Spleen (tissue), 11 donors: Measurements from ENCODE around the gene WDFY4. TPM values are rescaled to one million over a fixed set of nuclear protein-coding genes. Genes with fewer than 3 reads are reported as not detected.

Experiments used
- DNase-seq: peaks from one replicate; pipeline ENCODE4 v3.0.0-alpha.2; 2020
- H3K27ac ChIP-seq, 8 donors: fragments of 200-600 bp; sonication (generic) in 7 of 8; 1 replicate in 4 of 8; 2 replicates in 4 of 8; pipeline versions ENCODE4 v1.5.0 to v1.8.0; 2016 to 2021; ENCODE audit warnings: inconsistent platforms in 4 of 8, mild to moderate bottlenecking in 4 of 8, moderate library complexity in 1 of 8
- H3K27me3 ChIP-seq, 7 donors: fragments of 200-600 bp; sonication (generic) in 6 of 7; replicated peaks in 1 of 7; 1 replicate in 4 of 7; 2 replicates in 3 of 7; pipeline versions ENCODE4 v1.5.0 to v1.8.0; 2016 to 2021; ENCODE audit warnings: inconsistent platforms in 3 of 7, mild to moderate bottlenecking in 1 of 7
- H3K36me3 ChIP-seq, 6 donors: fragments of 200-600 bp; sonication (generic) in 5 of 6; 1 replicate in 4 of 6; 2 replicates in 2 of 6; pipeline versions ENCODE4 v1.5.0 to v1.8.0; 2016 to 2021; ENCODE audit warnings: inconsistent platforms in 2 of 6
- H3K4me1 ChIP-seq, 6 donors: fragments of 200-600 bp; sonication (generic) in 5 of 6; 1 replicate in 3 of 6; 2 replicates in 3 of 6; pipeline versions ENCODE4 v1.5.0 to v1.8.0; 2016 to 2021; ENCODE audit warnings: inconsistent platforms in 3 of 6
- H3K4me3 ChIP-seq, 8 donors: fragments of 200-600 bp; sonication (generic) in 7 of 8; 1 replicate in 4 of 8; 2 replicates in 4 of 8; pipeline versions ENCODE4 v1.5.0 to v1.8.0; 2016 to 2021; ENCODE audit warnings: inconsistent platforms in 4 of 8, mild to moderate bottlenecking in 4 of 8, moderate library complexity in 2 of 8
- H3K9me3 ChIP-seq, 8 donors: fragments of 200-600 bp; sonication (generic) in 7 of 8; 1 replicate in 4 of 8; 2 replicates in 4 of 8; pipeline versions ENCODE4 v1.5.0 to v1.8.0; 2016 to 2021; ENCODE audit warnings: inconsistent platforms in 4 of 8
- CTCF ChIP-seq, 11 experiments: fragments of 200-600 bp in 7 of 11; fragments of 450-650 bp in 4 of 11; sonication (generic) in 4 of 11; IDR thresholded peaks in 8 of 11; conservative IDR thresholded peaks in 3 of 11; 1 replicate in 7 of 11; 2 replicates in 4 of 11; pipeline versions ENCODE4 v1.4.0 to v1.8.0; 2016 to 2021; ENCODE audit warnings: antibody characterized with exemption in 11 of 11, inconsistent platforms in 4 of 11, mild to moderate bottlenecking in 1 of 11
- POLR2A ChIP-seq, 3 donors: fragments of 450-650 bp; IDR thresholded peaks; one replicate each; pipeline ENCODE4 v1.5.1; 2017; ENCODE audit warnings: antibody characterized with exemption in 3 of 3, mild to moderate bottlenecking in 1 of 3
- POLR2AphosphoS5 ChIP-seq, 3 donors: sonication (generic); formaldehyde crosslinking; IDR thresholded peaks; one replicate each; pipeline ENCODE4 v1.5.1; 2017; ENCODE audit warnings: antibody characterized with exemption in 3 of 3
- WGBS, 5 donors: extraction: QIAGEN DNeasy Blood & Tissue Kit in 3 of 5; methylation state at CpG; one replicate each; pipeline versions ENCODE4 v1.1.5 to v1.1.7; 2013 to 2018; 5-methylcytosine and 5-hydroxymethylcytosine counted together
- intact Hi-C: fragments of 100-400 bp; cut with DNase I; formaldehyde crosslinking; loops from one replicate; pipeline ENCODE4 v1.15.0; 2023; ENCODE audit warnings: low total_unique reads
- polyA plus RNA-seq, 3 donors: library from polyadenylated mRNA; stranded (reverse); fragments of 200-250 nt; gene quantifications; one replicate each; pipeline ENCODE4 v1.2.1, GENCODE V29; 2013
- total RNA-seq, 7 donors: library from RNA; depleted of rRNA in 3 of 7; stranded (reverse); fragments of >200 nt in 3 of 7; fragmentation: NEBNext Ultra II Directional in 4 of 7; extraction: Animal tissue kit (Norgen Biotek cat#: 25700) in 4 of 7; gene quantifications; one replicate each; pipeline versions ENCODE4 v1.1.0 to v1.2.1, GENCODE V29; 2016 to 2021
- donor health status: healthy with polysubstance abuse.
- donor health status: DM: no; HTN: no; CAD: no; lungs with moderate emphysema.
- donor health status: DM: no; HTN: no; CAD: no.
- donor health status: Bipolar disorder and iron deficiency.
- donor health status: healthy.
- donor health status: DM: no; HTN: no; CAD: no.
- donor health status: DM: yes; HTN: yes; CAD: no.

Gene WDFY4
- total and polyA plus RNA-seq, 10 donors, result 31.7 to 120 (median 88.9) TPM

- no peak for DNase-seq
- Histone ChIP-seq H3K36me3 (peaks cover 0 to 84% (median 19%) of the 10 kb centered on the region in 6 donors), H3K27ac (no peak overlapping the region), H3K27me3 (no peaks in the 10 kb centered on the region), H3K4me1 (no peaks in the 10 kb centered on the region), H3K9me3 (no peaks in the 10 kb centered on the region), H3K4me3 (no peak overlapping the region)
- intact Hi-C loops, result no loop called here
- WGBS, 5 donors, result 84 to 99% (median 86%) methylated on average over 10 of the region's 10 CpGs
- TF ChIP-seq POLR2A (IDR thresholded peaks at IDR 0.05), result no peak
- TF ChIP-seq POLR2AphosphoS5 (IDR thresholded peaks at IDR 0.05), result peak in 1 of 3 donors; percentile 21
- no peak for TF ChIP-seq CTCF (IDR thresholded peaks at IDR 0.05 in 8 of 11, conservative IDR thresholded peaks at IDR 0.05 in 3 of 11)
These were observed 132.5 kb downstream of the WDFY4 start for GRCh38 chr10:48817141-48817540.

- Histone ChIP-seq H3K36me3 (peaks cover 0 to 84% (median 15%) of the 10 kb centered on the region in 6 donors), H3K4me1 (no peaks in the 10 kb centered on the region), H3K27ac (no peak overlapping the region), H3K4me3 (no peak overlapping the region), H3K27me3 (no peaks in the 10 kb centered on the region), H3K9me3 (no peaks in the 10 kb centered on the region)
- TF ChIP-seq POLR2AphosphoS5 (IDR thresholded peaks at IDR 0.05), result no peak
- no peak for DNase-seq
- WGBS, 5 donors, result 90 to 97% (median 94%) methylated on average over 2 of the region's 2 CpGs
- intact Hi-C loops, result no loop called here
These were observed 133.4 kb downstream of the WDFY4 start for GRCh38 chr10:48818081-48818480.

GRCh38 chr10:48818861-48819520 lies 134.3 kb downstream of the WDFY4 start:
- no peak for DNase-seq
- Histone ChIP-seq H3K27me3 (no peaks in the 10 kb centered on the region), H3K4me3 (no peak overlapping the region), H3K9me3 (no peaks in the 10 kb centered on the region), H3K27ac (no peak overlapping the region), H3K36me3 (peaks cover 0 to 84% (median 12%) of the 10 kb centered on the region in 6 donors), H3K4me1 (no peaks in the 10 kb centered on the region)
- TF ChIP-seq POLR2AphosphoS5 (IDR thresholded peaks at IDR 0.05), result peak in 1 of 3 donors; percentile 40
- no peak for TF ChIP-seq CTCF (IDR thresholded peaks at IDR 0.05 in 8 of 11, conservative IDR thresholded peaks at IDR 0.05 in 3 of 11)
- intact Hi-C loops, result no loop called here
- WGBS, 5 donors, result 94 to 97% (median 94%) methylated on average over 16 to 18 of the region's 18 CpGs

- 90 to 97% (median 95%) methylated on average over 8 of the region's 8 CpGs for WGBS, 5 donors
These were observed 135.1 kb downstream of the WDFY4 start for GRCh38 chr10:48819783-48820182.

More at GRCh38 chr10:48819783-48820182, 135.1 kb downstream of the WDFY4 start:
- DNase-seq, result no peak
- Histone ChIP-seq H3K27ac (no peak overlapping the region), H3K4me3 (no peak overlapping the region), H3K9me3 (no peaks in the 10 kb centered on the region), H3K36me3 (peaks cover 0 to 86% (median 10%) of the 10 kb centered on the region in 6 donors), H3K4me1 (no peaks in the 10 kb centered on the region), H3K27me3 (no peaks in the 10 kb centered on the region)
- intact Hi-C loops, result no loop called here
- TF ChIP-seq POLR2AphosphoS5 (IDR thresholded peaks at IDR 0.05) (no peak), CTCF (IDR thresholded peaks at IDR 0.05 in 8 of 11, conservative IDR thresholded peaks at IDR 0.05 in 3 of 11) (no peak), POLR2A (IDR thresholded peaks at IDR 0.05) (no peak)
